Testis (tissue), 2 donors: ENCODE measurements around the gene NCOA6.

Experiments used
- POLR2A ChIP-seq: fragments of 450-650 bp; IDR thresholded peaks from one replicate; pipeline ENCODE4 v1.6.1; 2017; ENCODE audit warnings: antibody characterized with exemption, mild to moderate bottlenecking, moderate library complexity
- TF ChIP-seq, protein P1 (sequence below), 3 experiments: fragments of 450-650 bp in 2 of 3; fragments of 200-600 bp in 1 of 3; sonication (generic) in 1 of 3; IDR thresholded peaks; one replicate each; pipeline ENCODE4 v1.5.1; 2016 to 2019; ENCODE audit warnings: antibody characterized with exemption in 3 of 3, mild to moderate bottlenecking in 2 of 3, moderate library complexity in 1 of 3

DNA sequence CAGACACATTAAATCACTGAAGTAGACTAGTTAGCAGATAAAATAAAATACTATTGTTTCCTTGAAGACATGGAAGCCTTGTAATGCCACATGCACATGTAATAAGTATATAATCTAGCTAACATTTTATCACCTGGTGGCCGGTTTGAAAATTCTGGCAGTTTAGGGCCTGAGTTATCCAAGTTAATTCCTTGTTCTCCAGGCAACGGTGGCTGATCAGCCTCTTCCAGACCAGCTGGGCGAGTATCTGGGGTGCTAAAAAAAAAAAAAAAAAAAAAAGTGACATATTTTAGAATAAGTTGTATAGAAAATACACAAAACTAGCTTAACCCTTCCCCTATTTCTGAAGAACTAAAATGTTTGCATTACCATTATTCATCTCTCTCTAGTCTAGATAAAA lies 78.8 kb downstream of the NCOA6 start:
- TF ChIP-seq, protein P1, sequence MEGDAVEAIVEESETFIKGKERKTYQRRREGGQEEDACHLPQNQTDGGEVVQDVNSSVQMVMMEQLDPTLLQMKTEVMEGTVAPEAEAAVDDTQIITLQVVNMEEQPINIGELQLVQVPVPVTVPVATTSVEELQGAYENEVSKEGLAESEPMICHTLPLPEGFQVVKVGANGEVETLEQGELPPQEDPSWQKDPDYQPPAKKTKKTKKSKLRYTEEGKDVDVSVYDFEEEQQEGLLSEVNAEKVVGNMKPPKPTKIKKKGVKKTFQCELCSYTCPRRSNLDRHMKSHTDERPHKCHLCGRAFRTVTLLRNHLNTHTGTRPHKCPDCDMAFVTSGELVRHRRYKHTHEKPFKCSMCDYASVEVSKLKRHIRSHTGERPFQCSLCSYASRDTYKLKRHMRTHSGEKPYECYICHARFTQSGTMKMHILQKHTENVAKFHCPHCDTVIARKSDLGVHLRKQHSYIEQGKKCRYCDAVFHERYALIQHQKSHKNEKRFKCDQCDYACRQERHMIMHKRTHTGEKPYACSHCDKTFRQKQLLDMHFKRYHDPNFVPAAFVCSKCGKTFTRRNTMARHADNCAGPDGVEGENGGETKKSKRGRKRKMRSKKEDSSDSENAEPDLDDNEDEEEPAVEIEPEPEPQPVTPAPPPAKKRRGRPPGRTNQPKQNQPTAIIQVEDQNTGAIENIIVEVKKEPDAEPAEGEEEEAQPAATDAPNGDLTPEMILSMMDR (IDR thresholded peaks at IDR 0.05): no peak
- no peak for TF ChIP-seq POLR2A
